HepG2 (cell line): Measurements from ENCODE around the gene OR2W1. TPM values are rescaled to one million over a fixed set of nuclear protein-coding genes. Genes with fewer than 3 reads are reported as not detected.

ENCODE experiments used
- ARID2 ChIP-seq: sonication (generic); formaldehyde crosslinking; IDR thresholded peaks from 2 replicates; pipeline ENCODE4 v1.8.1; 2022; ENCODE audit warnings: mild to moderate bottlenecking, missing genetic modification reagents, borderline replicate concordance
- HMG20B ChIP-seq: conservative IDR thresholded peaks from 2 replicates; pipeline ENCODE4 v1.6.1; 2016; ENCODE audit warnings: missing genetic modification reagents, missing compliant biosample characterization
- JUN ChIP-seq: sonication (generic); formaldehyde crosslinking; IDR thresholded peaks from 2 replicates; pipeline ENCODE4 v1.4.0; 2020; ENCODE audit warnings: mild to moderate bottlenecking, missing genetic modification reagents
- KLF6 ChIP-seq: IDR thresholded peaks from 2 replicates; pipeline ENCODE4 v1.8.0; 2016; ENCODE audit warnings: missing biosample characterization, missing genetic modification reagents
- SMAD3 ChIP-seq: sonication (generic); formaldehyde crosslinking; IDR thresholded peaks from 2 replicates; pipeline ENCODE4 v1.4.0; 2020; ENCODE audit warnings: missing genetic modification reagents
- SNAPC2 ChIP-seq: sonication (generic); formaldehyde crosslinking; IDR thresholded peaks from 2 replicates; pipeline ENCODE4 v1.8.1; 2022; ENCODE audit warnings: mild to moderate bottlenecking, missing genetic modification reagents
- SNAPC5 ChIP-seq: sonication (generic); formaldehyde crosslinking; IDR thresholded peaks from 2 replicates; pipeline ENCODE4 v1.8.1; 2023; ENCODE audit warnings: mild to moderate bottlenecking, missing genetic modification reagents, borderline replicate concordance
- TAF15 ChIP-seq: fragments of 200-400 bp; formaldehyde crosslinking; IDR thresholded peaks from one replicate; pipeline ENCODE4 v1.6.1; 2018; ENCODE audit warnings: mild to moderate bottlenecking, low read depth, low read length; ENCODE audit not compliant: poor library complexity, severe bottlenecking
- THAP11 ChIP-seq: IDR thresholded peaks from 2 replicates; pipeline ENCODE4 v1.6.1; 2016; ENCODE audit warnings: missing biosample characterization, missing genetic modification reagents
- USF2 ChIP-seq, 2 experiments: sonication (generic) in 1 of 2; formaldehyde crosslinking in 1 of 2; IDR thresholded peaks; 2 replicates each; pipeline versions ENCODE4 v1.5.1 to v1.6.1; 2011 to 2020; ENCODE audit warnings: borderline replicate concordance in 1 of 2, low read depth in 1 of 2, low read length in 1 of 2, mild to moderate bottlenecking in 1 of 2, missing genetic modification reagents in 1 of 2, moderate library complexity in 1 of 2
- ZFYVE20 ChIP-seq: sonication (generic); formaldehyde crosslinking; IDR thresholded peaks from 2 replicates; pipeline ENCODE4 v1.8.0; 2023; ENCODE audit warnings: low read depth, mild to moderate bottlenecking, moderate library complexity, missing genetic modification reagents, borderline replicate concordance
- ZGPAT ChIP-seq: IDR thresholded peaks from 2 replicates; pipeline ENCODE4 v1.6.1; 2016; ENCODE audit warnings: mild to moderate bottlenecking
- ZNF121 ChIP-seq: sonication (generic); formaldehyde crosslinking; IDR thresholded peaks from 2 replicates; pipeline ENCODE4 v1.5.0; 2020; ENCODE audit warnings: mild to moderate bottlenecking, missing genetic modification reagents
- ZNF224 ChIP-seq: sonication (generic); formaldehyde crosslinking; IDR thresholded peaks from 2 replicates; pipeline ENCODE4 v1.5.0; 2020; ENCODE audit warnings: mild to moderate bottlenecking, missing genetic modification reagents
- ZNF432 ChIP-seq: sonication (generic); formaldehyde crosslinking; IDR thresholded peaks from 2 replicates; pipeline ENCODE4 v1.5.0; 2020; ENCODE audit warnings: missing genetic modification reagents, mild to moderate bottlenecking, borderline replicate concordance
- ZNF768 ChIP-seq: sonication (generic); formaldehyde crosslinking; IDR thresholded peaks from 2 replicates; pipeline ENCODE4 v1.4.0; 2020; ENCODE audit warnings: missing genetic modification reagents
- ZNF781 ChIP-seq: sonication (generic); formaldehyde crosslinking; IDR thresholded peaks from 2 replicates; pipeline ENCODE4 v1.5.1; 2020; ENCODE audit warnings: borderline replicate concordance, mild to moderate bottlenecking, missing genetic modification reagents; ENCODE audit errors: not compliant biosample characterization
- ZSCAN12 ChIP-seq: sonication (generic); formaldehyde crosslinking; IDR thresholded peaks from 2 replicates; pipeline ENCODE4 v1.9.0; 2021; ENCODE audit warnings: mild to moderate bottlenecking, missing genetic modification reagents
- polyA plus RNA-seq, 8 experiments: library from polyadenylated mRNA; depleted of rRNA in 3 of 8; stranded (reverse) in 7 of 8; unstranded in 1 of 8; fragments of >200 nt; fragmentation: Illumina TruSeq in 4 of 8; extraction: Trizol in 4 of 8; gene quantifications; 2 replicates each; pipeline versions ENCODE4 v1.2.1 to v1.2.3, GENCODE V29; 2011 to 2016; ENCODE audit warnings: low read depth in 4 of 8, missing spikeins in 1 of 8, mixed read lengths in 1 of 8; ENCODE audit not compliant: insufficient read depth in 1 of 8
- total RNA-seq, 5 experiments: library from RNA; depleted of rRNA; stranded (reverse); fragments of >200 nt; fragmentation: Illumina TruSeq; extraction: Trizol; gene quantifications; 2 replicates each; pipeline ENCODE4 v1.2.3, GENCODE V29; 2016; ENCODE audit warnings: low read depth in 1 of 5
- TF ChIP-seq, protein P1 (sequence below): sonication (generic); formaldehyde crosslinking; IDR thresholded peaks from 2 replicates; pipeline ENCODE4 v1.5.1; 2020; ENCODE audit warnings: mild to moderate bottlenecking, missing genetic modification reagents, borderline replicate concordance

The OR2W1 gene
- total and polyA plus RNA-seq, 2 of the 13 experiments (the other 11 are each of a cell fraction or from before 2014, with no cell fraction given), result not detected

DNA sequence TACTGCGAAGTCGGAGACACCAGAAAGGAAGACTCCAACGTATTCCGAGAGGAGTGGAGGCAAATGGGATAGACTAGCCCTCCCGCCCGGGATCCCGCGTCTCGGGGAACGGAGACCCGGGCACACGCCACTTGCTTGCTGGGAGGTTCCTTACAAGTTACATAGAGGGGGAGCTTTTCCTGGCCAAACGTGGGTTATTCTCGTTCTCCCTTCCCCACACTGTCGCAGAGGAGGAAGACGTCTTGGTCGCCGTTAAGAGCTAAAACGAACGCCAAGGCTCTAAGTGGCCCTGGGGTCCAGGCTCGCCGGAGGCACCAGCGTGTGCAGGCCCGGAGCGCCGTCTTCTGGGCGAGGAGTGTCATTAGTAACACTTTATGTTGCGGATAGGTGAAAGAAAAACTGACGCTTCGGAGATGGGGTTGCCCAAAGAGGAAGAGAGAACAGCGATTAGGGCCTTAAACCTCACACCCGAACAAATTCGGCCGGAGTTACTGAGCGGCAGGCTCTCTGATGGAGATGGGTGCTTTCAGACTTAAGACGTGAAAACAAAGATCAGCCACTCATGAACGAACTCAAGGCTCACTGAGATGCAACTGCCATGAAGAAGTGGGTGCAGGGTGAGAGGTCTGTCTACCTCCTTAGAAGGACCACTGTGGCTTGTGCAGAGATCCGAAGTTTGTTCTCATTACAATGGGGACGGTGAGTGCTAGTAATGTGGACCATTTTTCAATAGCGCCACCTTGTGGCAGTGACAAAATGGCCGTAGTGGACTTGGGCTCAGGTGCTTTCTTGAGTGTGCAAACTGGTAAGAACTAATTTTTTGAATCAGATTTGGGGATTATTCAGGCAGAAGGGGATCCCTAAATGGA, 28.2 kb downstream of the OR2W1 start (continued):
- no peak for TF ChIP-seq ZNF432 (CRISPR knock-in tag)
- no peak; the same call in 1 of the 2 replicates for TF ChIP-seq SNAPC5
- TF ChIP-seq KLF6 (CRISPR knock-in tag), result 0 out of 2 replicates have a peak, but pooled peaks have one; percentile 53
- no peak for TF ChIP-seq ZNF768 (CRISPR knock-in tag)
- TF ChIP-seq USF2 (IDR thresholded peaks at IDR 0.05; ENCODE audit: low read depth, low read length), result no peak
- TF ChIP-seq USF2 (CRISPR knock-in tag; IDR thresholded peaks at IDR 0.05; ENCODE audit: borderline replicate concordance), result no peak
- TF ChIP-seq THAP11 (CRISPR knock-in tag), result no peak; the same call in 1 of the 2 replicates
- TF ChIP-seq SMAD3, result no peak
- peak; percentile 20; the same call in 1 of the 2 replicates for TF ChIP-seq HMG20B (CRISPR knock-in tag)
- no peak for TF ChIP-seq JUN
- TF ChIP-seq ZNF121, result no peak; the same call in 1 of the 2 replicates
- TF ChIP-seq, protein P1, sequence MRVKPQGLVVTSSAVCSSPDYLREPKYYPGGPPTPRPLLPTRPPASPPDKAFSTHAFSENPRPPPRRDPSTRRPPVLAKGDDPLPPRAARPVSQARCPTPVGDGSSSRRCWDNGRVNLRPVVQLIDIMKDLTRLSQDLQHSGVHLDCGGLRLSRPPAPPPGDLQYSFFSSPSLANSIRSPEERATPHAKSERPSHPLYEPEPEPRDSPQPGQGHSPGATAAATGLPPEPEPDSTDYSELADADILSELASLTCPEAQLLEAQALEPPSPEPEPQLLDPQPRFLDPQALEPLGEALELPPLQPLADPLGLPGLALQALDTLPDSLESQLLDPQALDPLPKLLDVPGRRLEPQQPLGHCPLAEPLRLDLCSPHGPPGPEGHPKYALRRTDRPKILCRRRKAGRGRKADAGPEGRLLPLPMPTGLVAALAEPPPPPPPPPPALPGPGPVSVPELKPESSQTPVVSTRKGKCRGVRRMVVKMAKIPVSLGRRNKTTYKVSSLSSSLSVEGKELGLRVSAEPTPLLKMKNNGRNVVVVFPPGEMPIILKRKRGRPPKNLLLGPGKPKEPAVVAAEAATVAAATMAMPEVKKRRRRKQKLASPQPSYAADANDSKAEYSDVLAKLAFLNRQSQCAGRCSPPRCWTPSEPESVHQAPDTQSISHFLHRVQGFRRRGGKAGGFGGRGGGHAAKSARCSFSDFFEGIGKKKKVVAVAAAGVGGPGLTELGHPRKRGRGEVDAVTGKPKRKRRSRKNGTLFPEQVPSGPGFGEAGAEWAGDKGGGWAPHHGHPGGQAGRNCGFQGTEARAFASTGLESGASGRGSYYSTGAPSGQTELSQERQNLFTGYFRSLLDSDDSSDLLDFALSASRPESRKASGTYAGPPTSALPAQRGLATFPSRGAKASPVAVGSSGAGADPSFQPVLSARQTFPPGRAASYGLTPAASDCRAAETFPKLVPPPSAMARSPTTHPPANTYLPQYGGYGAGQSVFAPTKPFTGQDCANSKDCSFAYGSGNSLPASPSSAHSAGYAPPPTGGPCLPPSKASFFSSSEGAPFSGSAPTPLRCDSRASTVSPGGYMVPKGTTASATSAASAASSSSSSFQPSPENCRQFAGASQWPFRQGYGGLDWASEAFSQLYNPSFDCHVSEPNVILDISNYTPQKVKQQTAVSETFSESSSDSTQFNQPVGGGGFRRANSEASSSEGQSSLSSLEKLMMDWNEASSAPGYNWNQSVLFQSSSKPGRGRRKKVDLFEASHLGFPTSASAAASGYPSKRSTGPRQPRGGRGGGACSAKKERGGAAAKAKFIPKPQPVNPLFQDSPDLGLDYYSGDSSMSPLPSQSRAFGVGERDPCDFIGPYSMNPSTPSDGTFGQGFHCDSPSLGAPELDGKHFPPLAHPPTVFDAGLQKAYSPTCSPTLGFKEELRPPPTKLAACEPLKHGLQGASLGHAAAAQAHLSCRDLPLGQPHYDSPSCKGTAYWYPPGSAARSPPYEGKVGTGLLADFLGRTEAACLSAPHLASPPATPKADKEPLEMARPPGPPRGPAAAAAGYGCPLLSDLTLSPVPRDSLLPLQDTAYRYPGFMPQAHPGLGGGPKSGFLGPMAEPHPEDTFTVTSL (CRISPR knock-in tag), result 0 out of 2 replicates have a peak, but pooled peaks have one; percentile 25
- TF ChIP-seq ZNF781, result peak; percentile 93
- TF ChIP-seq ZGPAT, result peak; percentile 84
- TF ChIP-seq SNAPC2 (CRISPR knock-in tag), result no peak
- TF ChIP-seq ARID2, result peak; percentile 81; the same call in 1 of the 2 replicates
- TF ChIP-seq ZNF224 (CRISPR knock-in tag), result peak; percentile 80; the same call in 1 of the 2 replicates
- TF ChIP-seq TAF15, result no peak
- no peak; the same call in 1 of the 2 replicates for TF ChIP-seq ZSCAN12 (CRISPR knock-in tag)
- no peak for TF ChIP-seq ZFYVE20 (CRISPR knock-in tag)
